T47D (cell line): ENCODE results near the gene ANKRD52.
A peak's percentile ranks its signal among the peaks of the same experiment; 100 is the strongest.
"Not testable (repeated sequence)": the region's sequence is repeated elsewhere in the genome, so short reads cannot be mapped to it uniquely, and the experiment has no call there.

Source experiments
- DNase-seq, 2 experiments: peaks; one replicate each; pipeline versions ENCODE4 v3.0.0 to v3.0.0-alpha.2; 2011 to 2012; ENCODE audit warnings: low read depth in 1 of 2, low spot score in 1 of 2
- JUND ChIP-seq: IDR thresholded peaks from 2 replicates; pipeline ENCODE4 v1.6.1; 2012; ENCODE audit warnings: low read depth
- in situ Hi-C: cut with HindIII; loops from 2 replicates; pipeline ENCODE4 v1.10.0; 2016; ENCODE audit warnings: low sequenced_read_pairs, low pct_unique_long_range_greater_than_20kb

The ANKRD52 gene

GRCh38 chr12:56205445-56205844 lies 52.7 kb downstream of the ANKRD52 start:
- no peak for TF ChIP-seq JUND
- in situ Hi-C loops: no loop called here
- no peak for DNase-seq

- in situ Hi-C loops: no loop called here
- DNase-seq: no peak
- TF ChIP-seq JUND: no peak
These were observed 53.9 kb downstream of the ANKRD52 start for GRCh38 chr12:56204275-56204674.

- no peak for TF ChIP-seq JUND
- no peak for DNase-seq
- in situ Hi-C loops: no loop called here
These were observed 55.3 kb downstream of the ANKRD52 start for GRCh38 chr12:56202838-56203237.

- TF ChIP-seq JUND: no peak
- in situ Hi-C loops: no loop called here
- DNase-seq: no peak
These were observed 55.8 kb downstream of the ANKRD52 start for GRCh38 chr12:56202366-56202765.

GRCh38 chr12:56198836-56199235 lies 59.3 kb downstream of the ANKRD52 start:
- no peak for DNase-seq
- TF ChIP-seq JUND: no peak
- in situ Hi-C loops: no loop called here

GRCh38 chr12:56197921-56198635 lies 60.1 kb downstream of the ANKRD52 start:
- no peak for DNase-seq
- TF ChIP-seq JUND: no peak
- in situ Hi-C loops: no loop called here

GRCh38 chr12:56196818-56197550 lies 61.2 kb downstream of the ANKRD52 start:
- in situ Hi-C loops, DNase-seq: not testable (repeated sequence)

- in situ Hi-C loops: no loop called here
- DNase-seq: peak; percentile 68 to 93
- TF ChIP-seq JUND: no peak
These were observed 65.1 kb downstream of the ANKRD52 start for GRCh38 chr12:56193025-56193578.

GRCh38 chr12:56192582-56192981 lies 65.6 kb downstream of the ANKRD52 start:
- TF ChIP-seq JUND: no peak
- DNase-seq: no peak
- in situ Hi-C loops: no loop called here

GRCh38 chr12:56190695-56191155 lies 67.5 kb downstream of the ANKRD52 start:
- in situ Hi-C loops: no loop called here
- no peak for TF ChIP-seq JUND
- no peak for DNase-seq

- DNase-seq: peak; percentile 45 to 90
- in situ Hi-C loops: no loop called here
- TF ChIP-seq JUND: no peak
These were observed 68.1 kb downstream of the ANKRD52 start for GRCh38 chr12:56189918-56190694.

GRCh38 chr12:56189099-56189917 lies 68.9 kb downstream of the ANKRD52 start, which contains the start of gene SMARCC2:
Gene SMARCC2 (minus strand): TSS chr12:56189483. CDS start chr12:56189461, 22 bp downstream.
- in situ Hi-C loops: no loop called here
- peak; percentile 81 to 93 for DNase-seq
- no peak for TF ChIP-seq JUND
